Esophagus squamous epithelium (tissue), 5 donors: ENCODE measurements around the gene STIMATE. TPM values are rescaled to one million over a fixed set of nuclear protein-coding genes. Genes with fewer than 3 reads are reported as not detected.

Source experiments
- DNase-seq: peaks from one replicate; lab custom pipeline; 2025; lab: John Stamatoyannopoulos, UW
- H3K27ac ChIP-seq, 4 donors: fragments of 200-600 bp; sonication (generic); one replicate each; pipeline ENCODE4 v1.5.1; 2016 to 2019; ENCODE audit warnings: mild to moderate bottlenecking in 1 of 4
- H3K27me3 ChIP-seq, 4 donors: fragments of 200-600 bp; sonication (generic); 1 replicate in 3 of 4; 2 replicates in 1 of 4; pipeline versions ENCODE4 v1.5.1 to v1.6.0; 2017 to 2021; ENCODE audit warnings: antibody characterized with exemption in 1 of 4
- H3K36me3 ChIP-seq, 3 donors: fragments of 200-600 bp; sonication (generic); one replicate each; pipeline ENCODE4 v1.5.1; 2016 to 2019
- H3K4me1 ChIP-seq, 3 donors: fragments of 200-600 bp; sonication (generic); one replicate each; pipeline ENCODE4 v1.5.1; 2017 to 2019
- H3K4me3 ChIP-seq, 4 donors: fragments of 200-600 bp; sonication (generic); 1 replicate in 3 of 4; 2 replicates in 1 of 4; pipeline ENCODE4 v1.5.1; 2016 to 2019; ENCODE audit warnings: mild to moderate bottlenecking in 2 of 4, moderate library complexity in 1 of 4
- H3K9me3 ChIP-seq, 3 donors: fragments of 200-600 bp; sonication (generic); one replicate each; pipeline ENCODE4 v1.5.1; 2016 to 2019
- POLR2A ChIP-seq, 4 donors: fragments of 450-650 bp; IDR thresholded peaks; one replicate each; pipeline ENCODE4 v1.6.1; 2017; ENCODE audit warnings: antibody characterized with exemption in 4 of 4, mild to moderate bottlenecking in 4 of 4, moderate library complexity in 3 of 4
- WGBS, 2 donors: methylation state at CpG; one replicate each; pipeline ENCODE4 v1.1.5; 2018; 5-methylcytosine and 5-hydroxymethylcytosine counted together
- intact Hi-C: fragments of 100-400 bp; cut with DNase I; formaldehyde crosslinking; loops from one replicate; pipeline ENCODE4 v1.15.0; 2022
- total RNA-seq, 4 donors: library from RNA; depleted of rRNA; stranded (reverse); fragments of >200 nt; gene quantifications; one replicate each; pipeline ENCODE4 v1.1.0, GENCODE V29; 2016
- TF ChIP-seq, protein P1 (sequence below), 6 experiments: fragments of 450-650 bp in 4 of 6; fragments of 200-600 bp in 2 of 6; sonication (generic) in 2 of 6; IDR thresholded peaks; one replicate each; pipeline ENCODE4 v1.5.1; 2016 to 2019; ENCODE audit warnings: antibody characterized with exemption in 6 of 6, mild to moderate bottlenecking in 4 of 6, moderate library complexity in 4 of 6
- donor health status: DM: yes; HTN: yes; CAD: no.

The STIMATE gene
- total RNA-seq, 4 donors from 2014 or later, result 7.0 to 14.7 (median 12.4) TPM

GRCh38 chr3:52831500-52832301, 65.6 kb downstream of the STIMATE start:
- intact Hi-C loops, result no loop called here
- Histone ChIP-seq H3K4me1 (peaks cover 0 to 54% (median 28%) of the 10 kb centered on the region in 3 donors), H3K36me3 (peaks cover 0 to 8% (median 0%) of the 10 kb centered on the region in 3 donors), H3K4me3 (no peak overlapping the region), H3K27me3 (no peaks in the 10 kb centered on the region), H3K27ac (peak overlapping the region; percentile 32 to 81 (median 64)), H3K9me3 (no peaks in the 10 kb centered on the region)
- WGBS, 2 donors, result 42 to 50% methylated on average over 9 to 10 of the region's 21 CpGs
- DNase-seq, result no peak
- no peak for TF ChIP-seq POLR2A (IDR thresholded peaks at IDR 0.05)
- TF ChIP-seq, protein P1, sequence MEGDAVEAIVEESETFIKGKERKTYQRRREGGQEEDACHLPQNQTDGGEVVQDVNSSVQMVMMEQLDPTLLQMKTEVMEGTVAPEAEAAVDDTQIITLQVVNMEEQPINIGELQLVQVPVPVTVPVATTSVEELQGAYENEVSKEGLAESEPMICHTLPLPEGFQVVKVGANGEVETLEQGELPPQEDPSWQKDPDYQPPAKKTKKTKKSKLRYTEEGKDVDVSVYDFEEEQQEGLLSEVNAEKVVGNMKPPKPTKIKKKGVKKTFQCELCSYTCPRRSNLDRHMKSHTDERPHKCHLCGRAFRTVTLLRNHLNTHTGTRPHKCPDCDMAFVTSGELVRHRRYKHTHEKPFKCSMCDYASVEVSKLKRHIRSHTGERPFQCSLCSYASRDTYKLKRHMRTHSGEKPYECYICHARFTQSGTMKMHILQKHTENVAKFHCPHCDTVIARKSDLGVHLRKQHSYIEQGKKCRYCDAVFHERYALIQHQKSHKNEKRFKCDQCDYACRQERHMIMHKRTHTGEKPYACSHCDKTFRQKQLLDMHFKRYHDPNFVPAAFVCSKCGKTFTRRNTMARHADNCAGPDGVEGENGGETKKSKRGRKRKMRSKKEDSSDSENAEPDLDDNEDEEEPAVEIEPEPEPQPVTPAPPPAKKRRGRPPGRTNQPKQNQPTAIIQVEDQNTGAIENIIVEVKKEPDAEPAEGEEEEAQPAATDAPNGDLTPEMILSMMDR (IDR thresholded peaks at IDR 0.05), result no peak

GRCh38 chr3:52830535-52831258, 66.7 kb downstream of the STIMATE start, which contains the start of gene ITIH4:
ITIH4 (minus strand) TSS chr3:52830672; CDS start chr3:52830642, 30 bp downstream.
- H3K36me3 ChIP-seq, result peaks cover 0 to under 1% (median 0%) of the 10 kb centered on the region in 3 donors
- H3K27ac ChIP-seq, result peak within 1 kb of the TSS; percentile 32 to 81 (median 64)
- no peak within 1 kb of the TSS for H3K4me3 ChIP-seq
- TF ChIP-seq, protein P1 (IDR thresholded peaks at IDR 0.05), result no peak
- no peak for TF ChIP-seq POLR2A (IDR thresholded peaks at IDR 0.05)
- no peak for DNase-seq
- no peaks in the 10 kb centered on the region for H3K9me3 ChIP-seq
- intact Hi-C loops, result no loop called here
- H3K27me3 ChIP-seq, result no peaks in the 10 kb centered on the region
- WGBS, 2 donors, result 71% methylated on average over 7 to 16 of the region's 16 CpGs
- peaks cover 0 to 47% (median 23%) of the 10 kb centered on the region in 3 donors for H3K4me1 ChIP-seq

- Histone ChIP-seq H3K9me3 (no peaks in the 10 kb centered on the region), H3K4me1 (peaks cover 0 to 40% (median 19%) of the 10 kb centered on the region in 3 donors), H3K36me3 (no peaks in the 10 kb centered on the region), H3K27ac (no peak overlapping the region), H3K27me3 (no peaks in the 10 kb centered on the region), H3K4me3 (no peak overlapping the region)
- TF ChIP-seq, protein P1 (IDR thresholded peaks at IDR 0.05), result no peak
- TF ChIP-seq POLR2A (IDR thresholded peaks at IDR 0.05), result no peak
- WGBS, 2 donors, result 88 to 89% methylated on average over 6 to 9 of the region's 10 CpGs
- DNase-seq, result no peak
- intact Hi-C loops, result no loop called here
Measured at GRCh38 chr3:52829906-52830463, 67.4 kb downstream of the STIMATE start.

- no peak for DNase-seq
- 63% methylated on average over 2 of the region's 3 CpGs; no CpG with 5 or more reads in 1 of the 2 donors for WGBS, 2 donors
Measured at GRCh38 chr3:52829482-52829881, 67.9 kb downstream of the STIMATE start.

More at GRCh38 chr3:52829482-52829881, 67.9 kb downstream of the STIMATE start:
- H3K4me1 ChIP-seq, result peaks cover 0 to 35% (median 19%) of the 10 kb centered on the region in 3 donors
- intact Hi-C loops, result no loop called here
- TF ChIP-seq, protein P1 (IDR thresholded peaks at IDR 0.05), result no peak
- no peak for TF ChIP-seq POLR2A (IDR thresholded peaks at IDR 0.05)
- no peaks in the 10 kb centered on the region for H3K36me3 ChIP-seq
- H3K27ac ChIP-seq, result no peak overlapping the region
- H3K27me3 ChIP-seq, result no peaks in the 10 kb centered on the region
- no peaks in the 10 kb centered on the region for H3K9me3 ChIP-seq
- H3K4me3 ChIP-seq, result no peak overlapping the region
